Measurements from ENCODE around the gene RUBCNL. TPM values are rescaled to one million over a fixed set of nuclear protein-coding genes. Genes with fewer than 3 reads are reported as not detected.

Gene RUBCNL
- total and polyA plus RNA-seq, 2 experiments from 2014 or later, result 4.2 to 5.9 TPM

- Mint-ChIP-seq H3K27ac (no peak overlapping the region), H3K9me3 (peaks cover 7% of the 10 kb centered on the region), H3K4me3 (no peak overlapping the region), H3K36me3 (ENCODE audit: low read depth) (no peaks in the 10 kb centered on the region; the same call in 2 of the 3 replicates), H3K27me3 (ENCODE audit: insufficient read depth, low read depth, poor library complexity) (peaks cover 2% of the 10 kb centered on the region), H3K4me1 (peaks cover 6% of the 10 kb centered on the region)
- H2AFZ ChIP-seq, result no peak overlapping the region
- no peak overlapping the region for H3K4me3 ChIP-seq
- TF ChIP-seq EZH2phosphoT487 (IDR thresholded peaks at IDR 0.05; ENCODE audit: unreplicated experiment) (no peak), CREB1 (CRISPR knock-in tag; IDR thresholded peaks at IDR 0.05; ENCODE audit: low read depth) (no peak), POLR2AphosphoS5 (IDR thresholded peaks at IDR 0.05; ENCODE audit: low read depth) (no peak)
- TF ChIP-seq, protein P1, sequence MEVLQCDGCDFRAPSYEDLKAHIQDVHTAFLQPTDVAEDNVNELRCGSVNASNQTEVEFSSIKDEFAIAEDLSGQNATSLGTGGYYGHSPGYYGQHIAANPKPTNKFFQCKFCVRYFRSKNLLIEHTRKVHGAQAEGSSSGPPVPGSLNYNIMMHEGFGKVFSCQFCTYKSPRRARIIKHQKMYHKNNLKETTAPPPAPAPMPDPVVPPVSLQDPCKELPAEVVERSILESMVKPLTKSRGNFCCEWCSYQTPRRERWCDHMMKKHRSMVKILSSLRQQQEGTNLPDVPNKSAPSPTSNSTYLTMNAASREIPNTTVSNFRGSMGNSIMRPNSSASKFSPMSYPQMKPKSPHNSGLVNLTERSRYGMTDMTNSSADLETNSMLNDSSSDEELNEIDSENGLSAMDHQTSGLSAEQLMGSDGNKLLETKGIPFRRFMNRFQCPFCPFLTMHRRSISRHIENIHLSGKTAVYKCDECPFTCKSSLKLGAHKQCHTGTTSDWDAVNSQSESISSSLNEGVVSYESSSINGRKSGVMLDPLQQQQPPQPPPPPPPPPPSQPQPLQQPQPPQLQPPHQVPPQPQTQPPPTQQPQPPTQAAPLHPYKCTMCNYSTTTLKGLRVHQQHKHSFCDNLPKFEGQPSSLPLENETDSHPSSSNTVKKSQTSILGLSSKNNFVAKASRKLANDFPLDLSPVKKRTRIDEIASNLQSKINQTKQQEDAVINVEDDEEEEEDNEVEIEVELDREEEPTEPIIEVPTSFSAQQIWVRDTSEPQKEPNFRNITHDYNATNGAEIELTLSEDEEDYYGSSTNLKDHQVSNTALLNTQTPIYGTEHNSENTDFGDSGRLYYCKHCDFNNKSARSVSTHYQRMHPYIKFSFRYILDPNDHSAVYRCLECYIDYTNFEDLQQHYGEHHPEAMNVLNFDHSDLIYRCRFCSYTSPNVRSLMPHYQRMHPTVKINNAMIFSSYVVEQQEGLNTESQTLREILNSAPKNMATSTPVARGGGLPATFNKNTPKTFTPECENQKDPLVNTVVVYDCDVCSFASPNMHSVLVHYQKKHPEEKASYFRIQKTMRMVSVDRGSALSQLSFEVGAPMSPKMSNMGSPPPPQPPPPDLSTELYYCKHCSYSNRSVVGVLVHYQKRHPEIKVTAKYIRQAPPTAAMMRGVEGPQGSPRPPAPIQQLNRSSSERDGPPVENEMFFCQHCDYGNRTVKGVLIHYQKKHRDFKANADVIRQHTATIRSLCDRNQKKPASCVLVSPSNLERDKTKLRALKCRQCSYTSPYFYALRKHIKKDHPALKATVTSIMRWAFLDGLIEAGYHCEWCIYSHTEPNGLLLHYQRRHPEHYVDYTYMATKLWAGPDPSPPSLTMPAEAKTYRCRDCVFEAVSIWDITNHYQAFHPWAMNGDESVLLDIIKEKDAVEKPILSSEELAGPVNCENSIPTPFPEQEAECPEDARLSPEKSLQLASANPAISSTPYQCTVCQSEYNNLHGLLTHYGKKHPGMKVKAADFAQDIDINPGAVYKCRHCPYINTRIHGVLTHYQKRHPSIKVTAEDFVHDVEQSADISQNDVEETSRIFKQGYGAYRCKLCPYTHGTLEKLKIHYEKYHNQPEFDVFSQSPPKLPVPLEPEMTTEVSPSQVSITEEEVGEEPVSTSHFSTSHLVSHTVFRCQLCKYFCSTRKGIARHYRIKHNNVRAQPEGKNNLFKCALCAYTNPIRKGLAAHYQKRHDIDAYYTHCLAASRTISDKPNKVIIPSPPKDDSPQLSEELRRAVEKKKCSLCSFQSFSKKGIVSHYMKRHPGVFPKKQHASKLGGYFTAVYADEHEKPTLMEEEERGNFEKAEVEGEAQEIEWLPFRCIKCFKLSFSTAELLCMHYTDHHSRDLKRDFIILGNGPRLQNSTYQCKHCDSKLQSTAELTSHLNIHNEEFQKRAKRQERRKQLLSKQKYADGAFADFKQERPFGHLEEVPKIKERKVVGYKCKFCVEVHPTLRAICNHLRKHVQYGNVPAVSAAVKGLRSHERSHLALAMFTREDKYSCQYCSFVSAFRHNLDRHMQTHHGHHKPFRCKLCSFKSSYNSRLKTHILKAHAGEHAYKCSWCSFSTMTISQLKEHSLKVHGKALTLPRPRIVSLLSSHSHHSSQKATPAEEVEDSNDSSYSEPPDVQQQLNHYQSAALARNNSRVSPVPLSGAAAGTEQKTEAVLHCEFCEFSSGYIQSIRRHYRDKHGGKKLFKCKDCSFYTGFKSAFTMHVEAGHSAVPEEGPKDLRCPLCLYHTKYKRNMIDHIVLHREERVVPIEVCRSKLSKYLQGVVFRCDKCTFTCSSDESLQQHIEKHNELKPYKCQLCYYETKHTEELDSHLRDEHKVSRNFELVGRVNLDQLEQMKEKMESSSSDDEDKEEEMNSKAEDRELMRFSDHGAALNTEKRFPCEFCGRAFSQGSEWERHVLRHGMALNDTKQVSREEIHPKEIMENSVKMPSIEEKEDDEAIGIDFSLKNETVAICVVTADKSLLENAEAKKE (CRISPR knock-in tag; IDR thresholded peaks at IDR 0.05), result no peak
- H3K4me2 ChIP-seq, result no peak overlapping the region
- 0 out of 2 replicates have a peak, but pooled peaks cover 4% of the 10 kb centered on the region for H3K9me2 ChIP-seq (ENCODE audit: insufficient read depth)
- no peaks in the 10 kb centered on the region for H3K79me2 ChIP-seq (replicated peaks; ENCODE audit: insufficient read depth)
- H3F3A ChIP-seq (replicated peaks; ENCODE audit: low read depth), result no peaks in the 10 kb centered on the region
- no peaks in the 10 kb centered on the region for H3K27me3 ChIP-seq (ENCODE audit: insufficient read depth)
- no peak for DNase-seq (ENCODE audit: low spot score)
- H4K20me1 ChIP-seq (replicated peaks; ENCODE audit: insufficient read depth), result no peaks in the 10 kb centered on the region
- peaks cover 3% of the 10 kb centered on the region; the same call in 1 of the 2 replicates for H3K4me1 ChIP-seq (ENCODE audit: insufficient read depth)
- ATAC-seq, result no peak
- no peaks in the 10 kb centered on the region for H3K36me3 ChIP-seq (ENCODE audit: insufficient read depth)
- no peak overlapping the region for H3K27ac ChIP-seq (ENCODE audit: low read depth)
Measured at GRCh38 chr13:46334035-46334822, 52.8 kb downstream of the RUBCNL start.

- Histone ChIP-seq H2AFZ (no peak overlapping the region), H3K4me2 (no peak overlapping the region), H3K27me3 (ENCODE audit: insufficient read depth) (no peaks in the 10 kb centered on the region), H3F3A (replicated peaks; ENCODE audit: low read depth) (no peaks in the 10 kb centered on the region), H3K9me2 (ENCODE audit: insufficient read depth) (0 out of 2 replicates have a peak, but pooled peaks cover 4% of the 10 kb centered on the region), H3K4me1 (ENCODE audit: insufficient read depth) (peaks cover 3% of the 10 kb centered on the region; the same call in 1 of the 2 replicates), H3K27ac (ENCODE audit: low read depth) (no peak overlapping the region), H3K4me3 (no peak overlapping the region), H3K36me3 (ENCODE audit: insufficient read depth) (no peaks in the 10 kb centered on the region), H4K20me1 (replicated peaks; ENCODE audit: insufficient read depth) (no peaks in the 10 kb centered on the region), H3K79me2 (replicated peaks; ENCODE audit: insufficient read depth) (no peaks in the 10 kb centered on the region)
- ATAC-seq (no peak), DNase-seq (ENCODE audit: low spot score) (no peak)
- no peak overlapping the region for H3K27ac Mint-ChIP-seq
- peaks cover 2% of the 10 kb centered on the region for H3K27me3 Mint-ChIP-seq (ENCODE audit: insufficient read depth, low read depth, poor library complexity)
- H3K4me3 Mint-ChIP-seq, result no peak overlapping the region
- no peaks in the 10 kb centered on the region; the same call in 2 of the 3 replicates for H3K36me3 Mint-ChIP-seq (ENCODE audit: low read depth)
- H3K4me1 Mint-ChIP-seq, result peaks cover 6% of the 10 kb centered on the region
- peaks cover 6% of the 10 kb centered on the region for H3K9me3 Mint-ChIP-seq
- no peak for TF ChIP-seq JUNB (IDR thresholded peaks at IDR 0.05; ENCODE audit: unreplicated experiment)
- no peak for TF ChIP-seq STAT1 (IDR thresholded peaks at IDR 0.05; ENCODE audit: unreplicated experiment)
- no peak for TF ChIP-seq ZNF114 (CRISPR knock-in tag; IDR thresholded peaks at IDR 0.05)
- TF ChIP-seq, protein P2, sequence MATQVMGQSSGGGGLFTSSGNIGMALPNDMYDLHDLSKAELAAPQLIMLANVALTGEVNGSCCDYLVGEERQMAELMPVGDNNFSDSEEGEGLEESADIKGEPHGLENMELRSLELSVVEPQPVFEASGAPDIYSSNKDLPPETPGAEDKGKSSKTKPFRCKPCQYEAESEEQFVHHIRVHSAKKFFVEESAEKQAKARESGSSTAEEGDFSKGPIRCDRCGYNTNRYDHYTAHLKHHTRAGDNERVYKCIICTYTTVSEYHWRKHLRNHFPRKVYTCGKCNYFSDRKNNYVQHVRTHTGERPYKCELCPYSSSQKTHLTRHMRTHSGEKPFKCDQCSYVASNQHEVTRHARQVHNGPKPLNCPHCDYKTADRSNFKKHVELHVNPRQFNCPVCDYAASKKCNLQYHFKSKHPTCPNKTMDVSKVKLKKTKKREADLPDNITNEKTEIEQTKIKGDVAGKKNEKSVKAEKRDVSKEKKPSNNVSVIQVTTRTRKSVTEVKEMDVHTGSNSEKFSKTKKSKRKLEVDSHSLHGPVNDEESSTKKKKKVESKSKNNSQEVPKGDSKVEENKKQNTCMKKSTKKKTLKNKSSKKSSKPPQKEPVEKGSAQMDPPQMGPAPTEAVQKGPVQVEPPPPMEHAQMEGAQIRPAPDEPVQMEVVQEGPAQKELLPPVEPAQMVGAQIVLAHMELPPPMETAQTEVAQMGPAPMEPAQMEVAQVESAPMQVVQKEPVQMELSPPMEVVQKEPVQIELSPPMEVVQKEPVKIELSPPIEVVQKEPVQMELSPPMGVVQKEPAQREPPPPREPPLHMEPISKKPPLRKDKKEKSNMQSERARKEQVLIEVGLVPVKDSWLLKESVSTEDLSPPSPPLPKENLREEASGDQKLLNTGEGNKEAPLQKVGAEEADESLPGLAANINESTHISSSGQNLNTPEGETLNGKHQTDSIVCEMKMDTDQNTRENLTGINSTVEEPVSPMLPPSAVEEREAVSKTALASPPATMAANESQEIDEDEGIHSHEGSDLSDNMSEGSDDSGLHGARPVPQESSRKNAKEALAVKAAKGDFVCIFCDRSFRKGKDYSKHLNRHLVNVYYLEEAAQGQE (IDR thresholded peaks at IDR 0.05; ENCODE audit: unreplicated experiment), result no peak
- TF ChIP-seq EZH2phosphoT487 (IDR thresholded peaks at IDR 0.05; ENCODE audit: unreplicated experiment), result no peak
- TF ChIP-seq, protein P3, sequence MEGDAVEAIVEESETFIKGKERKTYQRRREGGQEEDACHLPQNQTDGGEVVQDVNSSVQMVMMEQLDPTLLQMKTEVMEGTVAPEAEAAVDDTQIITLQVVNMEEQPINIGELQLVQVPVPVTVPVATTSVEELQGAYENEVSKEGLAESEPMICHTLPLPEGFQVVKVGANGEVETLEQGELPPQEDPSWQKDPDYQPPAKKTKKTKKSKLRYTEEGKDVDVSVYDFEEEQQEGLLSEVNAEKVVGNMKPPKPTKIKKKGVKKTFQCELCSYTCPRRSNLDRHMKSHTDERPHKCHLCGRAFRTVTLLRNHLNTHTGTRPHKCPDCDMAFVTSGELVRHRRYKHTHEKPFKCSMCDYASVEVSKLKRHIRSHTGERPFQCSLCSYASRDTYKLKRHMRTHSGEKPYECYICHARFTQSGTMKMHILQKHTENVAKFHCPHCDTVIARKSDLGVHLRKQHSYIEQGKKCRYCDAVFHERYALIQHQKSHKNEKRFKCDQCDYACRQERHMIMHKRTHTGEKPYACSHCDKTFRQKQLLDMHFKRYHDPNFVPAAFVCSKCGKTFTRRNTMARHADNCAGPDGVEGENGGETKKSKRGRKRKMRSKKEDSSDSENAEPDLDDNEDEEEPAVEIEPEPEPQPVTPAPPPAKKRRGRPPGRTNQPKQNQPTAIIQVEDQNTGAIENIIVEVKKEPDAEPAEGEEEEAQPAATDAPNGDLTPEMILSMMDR (conservative IDR thresholded peaks at IDR 0.05; ENCODE audit: low read depth in 2 of 2), result no peak
Measured at GRCh38 chr13:46332772-46333171, 54.3 kb downstream of the RUBCNL start.
